Measurements from ENCODE around the gene MATN4.
"Not testable (repeated sequence)": the region's sequence is repeated elsewhere in the genome, so short reads cannot be mapped to it uniquely, and the experiment has no call there.

Gene MATN4, protein sequence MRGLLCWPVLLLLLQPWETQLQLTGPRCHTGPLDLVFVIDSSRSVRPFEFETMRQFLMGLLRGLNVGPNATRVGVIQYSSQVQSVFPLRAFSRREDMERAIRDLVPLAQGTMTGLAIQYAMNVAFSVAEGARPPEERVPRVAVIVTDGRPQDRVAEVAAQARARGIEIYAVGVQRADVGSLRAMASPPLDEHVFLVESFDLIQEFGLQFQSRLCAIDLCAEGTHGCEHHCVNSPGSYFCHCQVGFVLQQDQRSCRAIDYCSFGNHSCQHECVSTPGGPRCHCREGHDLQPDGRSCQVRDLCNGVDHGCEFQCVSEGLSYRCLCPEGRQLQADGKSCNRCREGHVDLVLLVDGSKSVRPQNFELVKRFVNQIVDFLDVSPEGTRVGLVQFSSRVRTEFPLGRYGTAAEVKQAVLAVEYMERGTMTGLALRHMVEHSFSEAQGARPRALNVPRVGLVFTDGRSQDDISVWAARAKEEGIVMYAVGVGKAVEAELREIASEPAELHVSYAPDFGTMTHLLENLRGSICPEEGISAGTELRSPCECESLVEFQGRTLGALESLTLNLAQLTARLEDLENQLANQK

GRCh38 chr20:45308117-45308778, at the start of gene MATN4:
TSS of gene MATN4 (minus strand) at chr20:45308299. CDS start at chr20:45305582, 2,717 bp downstream.
- peak; percentile 15 to 58 for DNase-seq

DNA sequence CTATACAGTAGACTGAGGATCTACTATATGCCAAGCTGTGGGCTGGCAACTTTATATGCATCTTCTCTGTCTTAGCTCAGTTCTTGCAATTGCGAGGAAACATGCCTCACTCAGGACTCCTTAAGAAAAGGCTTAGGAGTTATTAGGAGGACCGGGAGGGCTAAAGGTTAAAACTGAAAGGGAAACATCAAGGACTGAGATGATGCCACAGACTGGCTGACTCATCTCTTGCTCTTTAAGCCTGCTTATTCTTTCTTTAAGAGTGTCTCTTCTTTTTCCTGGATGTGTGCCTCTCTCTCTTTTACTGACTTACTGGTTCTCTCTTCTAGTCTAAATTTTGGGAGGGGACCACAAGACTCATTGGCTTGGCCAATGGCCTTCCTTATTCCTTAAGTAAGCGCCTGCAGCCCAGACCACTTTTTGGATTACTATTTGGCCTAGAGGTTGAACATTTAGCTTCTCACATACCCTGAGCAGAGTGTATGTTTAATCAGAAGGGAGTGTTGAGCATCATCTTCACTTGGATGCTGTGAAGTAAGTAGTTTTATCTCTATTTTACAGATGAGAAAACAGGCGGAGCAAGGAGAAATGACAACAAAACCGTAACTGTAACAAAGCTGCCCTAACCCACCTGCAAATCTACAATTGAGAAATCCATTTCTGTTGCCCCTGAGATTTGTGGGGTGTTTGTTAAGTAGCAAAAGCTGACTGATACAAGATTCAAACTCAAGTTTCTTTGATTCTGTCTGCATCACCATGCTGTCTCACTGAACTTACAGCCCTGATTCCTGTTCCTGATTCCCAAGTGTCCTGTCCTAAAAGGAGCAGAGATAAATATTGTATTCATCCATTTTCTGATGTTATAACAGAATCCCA, 47.3 kb upstream of the MATN4 start:
- no peak for DNase-seq

GRCh38 chr20:45354423-45355208, 46.5 kb upstream of the MATN4 start:
- no peak for DNase-seq

DNA sequence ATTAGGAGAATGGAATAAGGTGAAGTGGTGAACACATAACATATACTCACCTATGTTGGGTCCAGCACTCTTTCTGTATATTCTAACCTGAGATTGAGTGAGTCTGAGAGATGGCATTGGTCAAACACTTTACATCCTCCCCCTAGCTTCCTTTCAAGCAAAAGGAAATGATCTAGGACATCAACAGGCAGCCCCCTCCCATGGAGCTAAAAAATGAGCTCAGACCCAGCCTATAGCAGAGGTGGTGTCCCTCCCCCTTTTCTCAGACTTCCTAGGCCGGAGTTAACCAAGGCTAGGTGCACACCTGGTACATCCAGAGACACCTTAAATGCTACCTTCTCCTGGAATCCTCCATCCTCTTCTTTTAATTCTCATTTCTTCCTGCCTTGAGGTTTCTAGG, 45.6 kb upstream of the MATN4 start:
- DNase-seq: no peak

- DNase-seq: no peak
Observed at GRCh38 chr20:45352729-45353128, 44.6 kb upstream of the MATN4 start.

GRCh38 chr20:45350795-45351194, 42.7 kb upstream of the MATN4 start:
- DNase-seq: not testable (repeated sequence)

GRCh38 chr20:45350217-45350616, 42.1 kb upstream of the MATN4 start:
- DNase-seq: no peak

DNA sequence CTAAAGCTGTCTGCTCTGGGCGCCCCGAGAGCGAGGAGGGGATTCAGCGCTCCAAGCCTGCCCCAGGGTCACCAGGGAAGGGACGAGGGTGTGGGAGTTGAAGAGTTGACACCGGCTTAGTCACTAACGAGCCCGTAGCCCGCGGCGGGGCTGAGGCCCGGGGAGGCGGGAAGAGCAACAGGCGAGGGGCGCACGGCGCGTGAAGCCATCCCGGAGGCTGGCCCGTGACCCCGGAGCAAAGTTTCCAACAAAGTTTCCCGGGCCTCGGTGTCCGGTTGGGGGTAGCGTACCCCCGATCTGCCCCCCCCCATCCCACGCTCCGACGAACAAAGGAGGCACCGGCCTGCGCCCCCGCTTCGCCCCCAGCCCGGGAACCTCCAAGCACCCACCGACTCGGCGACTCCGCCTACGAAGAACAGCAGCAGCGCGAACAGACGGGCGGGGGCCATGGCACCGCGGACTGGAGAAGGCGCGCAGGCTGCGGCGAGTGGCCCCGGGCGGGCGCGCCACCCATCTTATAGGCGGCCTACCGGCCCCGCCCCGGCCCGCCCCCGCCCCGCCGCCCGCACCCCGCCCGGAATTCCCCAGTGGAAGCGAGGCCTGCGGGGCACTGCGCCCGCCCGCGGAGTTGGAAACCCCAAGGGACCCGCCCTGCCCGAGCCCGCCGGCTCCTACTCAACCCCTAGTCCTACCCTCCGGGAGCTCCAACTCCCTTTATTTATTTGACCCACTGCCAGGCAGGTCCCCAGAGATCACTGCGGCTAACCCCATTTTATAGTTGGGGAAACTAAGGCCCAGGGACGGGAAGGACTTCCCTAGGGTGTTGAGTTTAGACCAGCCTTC, 40.1 kb upstream of the MATN4 start, which contains the start of gene SDC4:
SDC4 (minus strand) TSS at position 489 of the 843 bp plus-strand sequence; CDS start at position 449, 40 bp downstream.
- peak in 1 of 2 experiments; percentile 46 for DNase-seq

- no peak for DNase-seq
Observed at GRCh38 chr20:45347297-45347935, 39.3 kb upstream of the MATN4 start.

DNA sequence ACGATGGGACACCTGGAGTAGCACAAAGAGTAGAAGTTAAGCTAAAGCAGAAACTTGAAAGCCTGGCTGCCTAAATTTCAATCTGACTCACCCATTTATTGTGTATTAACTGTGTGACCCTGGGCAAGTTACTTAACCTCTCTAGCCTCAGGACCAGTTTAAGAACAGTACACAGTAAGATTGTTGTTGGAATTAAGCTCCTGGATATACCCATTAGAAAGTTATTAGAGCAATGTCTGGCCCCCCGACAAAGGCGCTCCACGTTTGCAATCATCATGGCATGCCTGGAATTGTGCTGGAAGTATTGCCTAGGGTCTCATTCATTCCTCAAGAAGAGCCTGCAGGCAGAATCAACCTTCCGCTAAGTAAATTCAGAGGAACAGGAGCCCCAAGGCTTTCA, 38.8 kb upstream of the MATN4 start:
- no peak for DNase-seq

DNA sequence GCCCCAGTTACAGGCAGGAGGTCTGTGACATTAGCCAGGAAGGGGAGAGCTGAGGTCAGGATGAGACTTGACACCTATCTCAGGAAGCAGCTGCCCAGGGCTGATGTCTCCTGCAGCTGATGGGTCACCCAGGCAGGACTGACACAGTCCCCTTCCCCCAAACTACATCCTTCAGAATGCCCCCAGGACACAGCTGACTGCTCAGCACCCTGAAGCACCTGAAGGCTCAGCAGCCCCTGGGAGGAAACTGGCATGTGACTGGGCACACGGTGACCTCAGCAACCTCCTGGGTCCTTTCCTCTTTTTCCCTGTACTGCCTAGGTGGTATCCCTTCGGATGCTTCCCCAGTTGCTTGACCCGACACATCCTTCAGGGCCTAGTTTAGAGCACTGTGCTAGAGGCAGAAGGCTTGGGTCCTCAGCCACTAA, 38.2 kb upstream of the MATN4 start:
- no peak for DNase-seq

- peak in 1 of 2 experiments; percentile 12 for DNase-seq
Observed at GRCh38 chr20:45345104-45345936, 37.2 kb upstream of the MATN4 start.

- DNase-seq: no peak
Observed at GRCh38 chr20:45344168-45344860, 36.2 kb upstream of the MATN4 start.

GRCh38 chr20:45343532-45344167, 35.6 kb upstream of the MATN4 start:
- peak; percentile 63 to 76 for DNase-seq

DNA sequence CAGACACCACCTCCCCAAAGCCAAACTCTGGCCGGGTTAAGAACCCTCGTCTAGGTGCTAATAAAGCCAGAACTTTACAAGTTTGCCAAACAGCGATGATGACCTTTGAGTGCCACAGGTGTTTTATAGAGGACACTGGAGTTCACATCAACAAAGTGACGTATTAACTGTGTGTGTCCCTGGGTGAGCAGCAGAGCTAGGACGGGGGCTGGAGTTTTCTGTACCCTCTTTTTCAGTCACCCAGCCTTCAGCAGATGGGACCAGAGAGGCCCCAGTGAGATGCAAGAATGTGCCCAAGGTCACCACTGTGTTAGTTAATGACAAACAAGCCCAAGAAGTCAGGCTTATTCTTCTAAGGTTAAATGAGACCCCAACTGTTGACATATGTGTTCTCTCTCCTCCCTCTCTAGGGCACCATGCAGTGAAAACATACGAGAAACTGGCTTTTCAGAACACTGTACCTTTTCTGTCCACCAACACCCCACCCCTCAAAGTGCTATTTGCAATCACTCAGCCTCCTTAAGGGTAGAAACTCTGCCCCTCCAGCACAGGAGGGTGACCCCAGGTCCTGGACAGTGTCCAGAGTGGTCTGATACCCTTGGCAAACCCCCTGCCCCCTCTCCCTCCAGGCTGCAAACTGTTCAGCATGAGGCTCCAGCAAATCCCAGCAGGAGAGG, 34.9 kb upstream of the MATN4 start:
- DNase-seq: peak in 1 of 2 experiments; percentile 38

DNA sequence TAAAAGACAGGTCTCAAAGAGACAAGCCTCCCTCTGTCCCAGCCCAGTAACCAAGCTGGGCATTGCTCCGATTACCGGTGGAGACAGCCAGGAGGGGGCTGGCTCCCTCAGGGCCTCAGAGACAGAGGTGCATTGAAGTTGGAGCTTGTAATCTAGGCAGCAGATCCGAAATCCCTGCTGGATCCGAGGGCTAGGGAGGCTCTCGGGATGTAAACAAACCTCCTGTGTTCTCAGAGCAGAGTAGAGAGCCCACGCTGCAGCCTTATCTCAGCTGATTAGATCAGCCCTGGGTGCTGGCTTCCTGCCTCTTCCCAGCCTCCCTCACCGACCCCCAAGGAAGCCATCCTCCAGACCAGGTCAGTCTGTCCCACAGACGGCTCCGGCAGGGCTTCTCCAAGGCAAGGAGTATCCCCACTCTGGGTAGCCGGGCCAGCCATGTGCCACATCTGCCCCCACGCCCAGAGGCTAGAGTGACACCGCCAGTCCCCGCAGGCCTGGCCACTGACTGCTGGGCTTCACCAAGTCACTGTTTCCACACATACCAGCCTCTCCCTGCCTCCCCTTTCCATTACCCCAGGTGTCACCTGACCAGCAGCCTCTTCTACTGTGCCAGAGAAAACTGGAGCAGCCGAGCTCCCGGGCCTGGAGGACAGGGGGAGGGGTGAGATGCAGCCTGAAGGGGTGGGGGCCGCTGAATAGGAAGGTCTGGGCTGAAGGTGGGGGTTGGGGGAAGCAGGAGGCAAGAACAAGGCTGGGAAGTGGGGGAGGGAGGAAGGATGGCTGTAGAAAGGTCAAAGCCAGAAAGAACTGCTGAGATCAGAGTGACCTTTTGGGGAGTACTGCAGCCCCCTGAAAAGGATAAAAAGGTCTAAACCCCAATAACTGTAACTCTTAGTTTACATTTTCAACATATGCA, 34.1 kb upstream of the MATN4 start:
- DNase-seq: peak in 1 of 2 experiments; percentile 36

- DNase-seq: no peak
Observed at GRCh38 chr20:45341579-45341938, 33.5 kb upstream of the MATN4 start.

Data from NCI-H2081 (cell line).